NT2/D1 (cell line): Measurements from ENCODE around the gene RBM12.
"Not testable (repeated sequence)": the region's sequence is repeated elsewhere in the genome, so short reads cannot be mapped to it uniquely, and the experiment has no call there.

ENCODE experiments used
- DNase-seq: peaks from one replicate; pipeline ENCODE4 v3.0.0-alpha.2; 2011; ENCODE audit warnings: low read depth, low spot score
- H3K27me3 ChIP-seq: 2 replicates; pipeline ENCODE4 v1.6.0; 2011; ENCODE audit warnings: mild to moderate bottlenecking; ENCODE audit not compliant: insufficient read length, insufficient read depth
- H3K36me3 ChIP-seq: 2 replicates; pipeline ENCODE4 v1.6.1; 2011; ENCODE audit warnings: mild to moderate bottlenecking, low read length, mixed read lengths; ENCODE audit not compliant: insufficient read depth, insufficient read length
- H3K4me1 ChIP-seq: 2 replicates; pipeline ENCODE4 v1.5.1; 2011; ENCODE audit not compliant: insufficient read depth, insufficient read length
- H3K4me3 ChIP-seq: 2 replicates; pipeline ENCODE4 v1.5.1; 2011; ENCODE audit warnings: low read depth; ENCODE audit not compliant: insufficient read length
- H3K9ac ChIP-seq: 2 replicates; pipeline ENCODE4 v1.6.0; 2011; ENCODE audit warnings: low read depth; ENCODE audit not compliant: insufficient read length
- H3K9me3 ChIP-seq: 2 replicates; pipeline ENCODE4 v1.5.1; 2011; ENCODE audit warnings: mild to moderate bottlenecking, low read length; ENCODE audit not compliant: insufficient read depth
- SUZ12 ChIP-seq: IDR thresholded peaks from 2 replicates; pipeline ENCODE4 v1.6.1; 2011; ENCODE audit not compliant: insufficient read length, insufficient read depth; ENCODE audit errors: extremely low read depth
- YY1 ChIP-seq: IDR thresholded peaks from 2 replicates; pipeline ENCODE4 v1.6.1; 2011; ENCODE audit not compliant: insufficient read length, insufficient read depth
- ZNF274 ChIP-seq: IDR thresholded peaks from 2 replicates; pipeline ENCODE4 v1.6.1; 2011; ENCODE audit warnings: mild to moderate bottlenecking, low read depth, low read length

Gene RBM12

DNA sequence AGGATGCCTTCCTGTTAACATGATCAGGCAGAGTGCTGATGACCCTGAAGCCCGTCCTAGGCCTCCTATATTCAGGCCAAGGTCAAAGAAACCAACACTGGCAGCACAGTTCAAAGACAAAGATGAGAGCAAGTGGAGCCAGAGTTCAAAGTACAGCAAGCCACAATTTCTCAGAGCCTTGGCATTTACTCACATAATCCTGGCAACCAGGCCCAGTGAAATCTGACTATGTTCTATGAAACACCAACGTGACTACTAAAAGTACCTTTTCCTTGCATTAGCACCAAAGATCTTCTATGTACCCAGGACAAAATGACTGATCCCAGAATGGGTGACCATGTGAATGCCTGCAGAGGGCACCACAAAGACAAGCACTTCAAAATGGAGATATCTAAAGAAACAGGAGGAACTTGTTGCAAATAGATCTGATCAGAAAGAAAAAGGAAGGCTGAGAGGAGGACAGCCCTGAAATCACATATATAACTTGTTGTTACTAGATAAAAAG lies 30.6 kb upstream of the RBM12 start:
- no peak for DNase-seq
- no peaks in the 10 kb centered on the region for H3K27me3 ChIP-seq
- TF ChIP-seq ZNF274 (no peak), SUZ12 (no peak), YY1 (no peak)
- peaks cover 5% of the 10 kb centered on the region for H3K4me1 ChIP-seq
- no peak overlapping the region for H3K9ac ChIP-seq
- H3K9me3 ChIP-seq = no peaks in the 10 kb centered on the region
- H3K36me3 ChIP-seq = peaks cover 27% of the 10 kb centered on the region
- no peak overlapping the region for H3K4me3 ChIP-seq

DNA sequence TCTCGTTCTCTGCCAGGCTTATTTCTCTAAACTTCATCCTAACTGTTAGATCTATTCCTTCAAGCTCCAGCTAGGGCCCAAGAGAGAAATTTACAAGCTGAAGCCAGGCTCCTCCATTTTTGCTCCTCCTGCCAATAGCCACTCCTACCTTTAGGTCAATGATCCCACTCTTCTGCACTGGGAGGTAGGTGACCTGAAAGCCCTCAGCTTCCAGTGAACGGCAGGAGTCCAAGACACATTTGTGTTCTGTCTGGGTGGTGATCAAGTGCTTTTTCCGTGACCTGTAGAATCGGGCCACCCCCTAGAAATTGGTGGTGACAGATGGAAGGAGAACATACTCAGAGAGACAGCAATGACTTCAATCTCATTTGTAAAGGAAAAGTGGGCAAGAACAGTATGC lies 25.6 kb upstream of the RBM12 start:
- no peak for TF ChIP-seq SUZ12
- peaks cover 40% of the 10 kb centered on the region for H3K36me3 ChIP-seq
- DNase-seq = no peak
- H3K4me1 ChIP-seq = no peaks in the 10 kb centered on the region
- no peak overlapping the region for H3K9ac ChIP-seq
- no peaks in the 10 kb centered on the region for H3K27me3 ChIP-seq
- peaks cover 24% of the 10 kb centered on the region for H3K9me3 ChIP-seq
- no peak overlapping the region for H3K4me3 ChIP-seq

DNA sequence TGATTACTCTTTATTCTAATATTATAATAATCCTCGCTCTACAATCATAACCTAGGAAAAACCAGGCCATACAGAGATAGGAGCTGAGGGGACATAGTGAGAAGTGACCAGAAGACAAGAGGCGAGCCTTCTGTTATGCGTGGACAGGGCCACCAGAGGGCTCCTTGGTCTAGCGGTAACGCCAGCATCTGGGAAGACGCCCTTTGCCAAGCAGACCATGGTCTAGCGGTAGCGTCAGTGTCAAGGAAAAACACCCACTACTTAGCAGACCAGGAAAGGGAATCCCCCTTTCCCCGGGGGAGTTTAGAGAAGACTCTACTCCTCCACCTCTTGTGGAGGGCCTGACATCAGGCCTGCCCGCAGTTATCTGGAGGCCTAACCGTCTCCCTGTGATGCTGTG lies 22.2 kb upstream of the RBM12 start:
- not testable (repeated sequence) for H3K4me3 ChIP-seq, H3K27me3 ChIP-seq, DNase-seq, H3K9ac ChIP-seq, H3K4me1 ChIP-seq
- peaks cover 25% of the 10 kb centered on the region for H3K36me3 ChIP-seq
- peaks cover 24% of the 10 kb centered on the region for H3K9me3 ChIP-seq

DNA sequence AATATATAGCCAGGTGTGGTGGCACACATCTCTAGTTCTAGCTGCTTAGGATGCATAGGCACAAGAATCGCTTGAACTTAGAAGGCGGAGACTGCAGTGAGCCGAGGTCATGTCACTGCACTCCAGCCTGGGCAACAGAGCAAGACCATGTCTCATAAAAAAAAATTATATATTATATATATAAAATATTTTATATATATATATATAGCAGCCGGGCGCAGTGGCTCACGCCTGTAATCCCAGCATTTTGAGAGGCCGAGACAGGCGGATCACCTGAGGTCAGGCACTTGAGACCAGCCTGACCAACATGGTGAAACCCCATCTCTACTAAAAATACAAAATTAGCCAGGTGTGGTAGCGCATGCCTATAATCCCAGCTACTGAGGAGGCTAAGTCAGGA lies 20.7 kb upstream of the RBM12 start:
- H3K9ac ChIP-seq, H3K4me3 ChIP-seq, H3K4me1 ChIP-seq, DNase-seq, H3K27me3 ChIP-seq: not testable (repeated sequence)
- Histone ChIP-seq H3K9me3 (peaks cover 24% of the 10 kb centered on the region), H3K36me3 (peaks cover 22% of the 10 kb centered on the region)

DNA sequence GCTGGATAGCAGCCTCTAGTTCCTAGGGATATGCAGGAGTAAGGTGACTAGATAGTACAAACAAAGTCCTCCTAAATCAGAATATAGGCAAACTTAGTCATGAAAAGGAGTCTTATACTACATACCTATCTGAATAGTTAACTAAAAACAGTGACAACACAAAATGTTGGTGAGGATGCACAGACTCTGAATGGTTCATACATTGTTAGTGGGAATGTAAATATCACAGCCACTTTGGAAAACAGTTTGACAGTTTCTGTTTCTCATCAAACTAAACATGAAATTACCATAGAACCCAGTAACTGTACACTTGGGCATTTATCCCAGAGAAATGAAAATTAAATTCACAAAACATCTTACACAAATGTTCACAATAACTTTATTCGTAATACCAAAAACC lies 17.3 kb upstream of the RBM12 start:
- no peak overlapping the region for H3K9ac ChIP-seq
- no peak for DNase-seq
- H3K36me3 ChIP-seq = peaks cover 2% of the 10 kb centered on the region
- H3K27me3 ChIP-seq = no peaks in the 10 kb centered on the region
- H3K4me1 ChIP-seq = no peaks in the 10 kb centered on the region
- no peak overlapping the region for H3K4me3 ChIP-seq
- TF ChIP-seq YY1 = no peak
- TF ChIP-seq SUZ12 = no peak
- TF ChIP-seq ZNF274 = no peak
- peaks cover 2% of the 10 kb centered on the region; the same call in 1 of the 2 replicates for H3K9me3 ChIP-seq

DNA sequence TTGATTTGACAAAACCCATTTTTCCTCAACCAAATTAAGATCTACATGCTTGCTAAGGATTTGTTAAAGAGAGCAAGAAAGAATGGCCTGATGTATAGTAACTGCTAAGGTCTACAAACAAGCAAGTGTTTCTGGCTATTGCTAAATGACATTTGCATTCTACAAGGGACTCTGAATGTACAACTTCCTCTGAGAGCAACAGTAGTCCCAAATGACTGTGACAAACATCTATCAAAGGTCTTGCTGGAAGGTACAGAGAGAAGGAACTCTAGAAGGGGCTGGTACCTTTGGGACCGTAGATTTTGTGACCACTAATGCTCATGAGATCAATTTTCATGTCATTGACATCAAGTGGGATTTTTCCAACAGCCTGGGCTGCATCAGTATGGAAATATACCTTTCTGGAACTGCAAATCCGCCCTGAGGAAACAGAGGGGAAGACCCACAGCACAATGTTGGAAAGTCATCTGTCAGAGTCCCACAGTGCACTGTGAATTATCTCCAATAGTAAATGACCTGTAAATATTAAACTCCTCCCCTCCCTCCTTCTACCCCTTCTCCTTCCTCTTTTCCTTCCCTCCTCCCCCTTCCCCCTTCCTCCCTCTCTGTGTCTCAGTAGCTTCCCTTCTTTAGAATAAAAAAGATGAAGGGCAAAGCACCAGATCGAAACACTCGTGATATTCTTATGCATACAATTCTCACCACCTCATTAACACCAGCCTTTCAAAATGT lies 15.9 kb upstream of the RBM12 start:
- H3K4me3 ChIP-seq = no peak overlapping the region
- H3K4me1 ChIP-seq = no peaks in the 10 kb centered on the region
- TF ChIP-seq ZNF274 (no peak), YY1 (no peak), SUZ12 (no peak)

DNA sequence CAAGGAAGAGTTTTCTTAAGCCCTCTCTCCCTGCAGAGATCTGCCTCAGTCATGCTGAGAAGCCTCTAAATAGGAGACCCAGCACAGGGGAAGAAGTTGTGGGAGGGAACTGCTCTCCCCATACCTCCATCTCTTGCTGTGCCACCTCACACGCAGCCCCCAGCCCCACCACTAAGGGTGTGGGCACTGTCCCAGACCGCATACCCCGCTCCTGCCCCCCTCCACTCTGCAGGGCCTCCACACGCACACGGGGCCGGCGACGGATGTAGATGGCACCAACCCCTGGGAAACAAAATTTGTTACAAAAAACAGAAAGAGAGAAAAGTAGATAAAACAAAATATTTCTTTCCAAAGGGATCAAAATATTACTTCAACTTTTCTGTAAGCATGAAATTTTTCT lies 10.2 kb upstream of the RBM12 start:
- Histone ChIP-seq H3K4me3 (no peak overlapping the region), H3K27me3 (no peaks in the 10 kb centered on the region), H3K36me3 (peaks cover 31% of the 10 kb centered on the region), H3K4me1 (no peaks in the 10 kb centered on the region), H3K9me3 (no peaks in the 10 kb centered on the region), H3K9ac (no peak overlapping the region)
- TF ChIP-seq ZNF274 = no peak
- no peak for TF ChIP-seq YY1
- TF ChIP-seq SUZ12 = no peak
- DNase-seq = no peak

More for the DNA sequence above, 15.9 kb upstream of the RBM12 start:
- no peaks in the 10 kb centered on the region for H3K9me3 ChIP-seq
- DNase-seq = no peak
- H3K9ac ChIP-seq = no peak overlapping the region
- no peaks in the 10 kb centered on the region for H3K27me3 ChIP-seq
- H3K36me3 ChIP-seq = no peaks in the 10 kb centered on the region

DNA sequence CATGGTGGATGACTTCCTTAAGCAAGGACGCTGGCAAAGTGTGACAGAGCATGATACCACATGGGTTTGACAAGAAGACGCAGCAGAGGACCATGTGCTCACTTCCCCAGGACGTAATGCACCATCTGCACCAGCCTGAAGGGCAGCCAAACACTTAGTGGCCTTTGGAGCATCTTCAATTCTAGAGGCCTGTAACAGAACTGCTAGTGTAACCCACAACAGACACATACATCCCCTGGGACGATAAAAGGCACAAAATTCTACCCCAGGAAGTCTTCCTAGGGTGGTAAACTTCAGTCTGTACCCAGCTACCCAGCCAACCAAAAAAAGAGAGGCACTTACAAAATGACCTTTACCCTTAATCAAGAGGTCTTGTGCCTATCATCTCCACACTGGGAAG lies 9.2 kb upstream of the RBM12 start:
- no peak for DNase-seq
- Histone ChIP-seq H3K4me1 (no peaks in the 10 kb centered on the region), H3K27me3 (no peaks in the 10 kb centered on the region), H3K36me3 (peaks cover 41% of the 10 kb centered on the region), H3K4me3 (no peak overlapping the region), H3K9me3 (no peaks in the 10 kb centered on the region), H3K9ac (no peak overlapping the region)
- TF ChIP-seq YY1 = no peak
- TF ChIP-seq ZNF274 = no peak
- no peak for TF ChIP-seq SUZ12
